GM21576 (cell line): ENCODE data around the gene APOLD1.
"Not testable (repeated sequence)": the region's sequence is repeated elsewhere in the genome, so short reads cannot be mapped to it uniquely, and the experiment has no call there.

Experiments used
- ATAC-seq: cut with Tn5 transposase; IDR thresholded peaks from one replicate; pipeline ENCODE4 v1.9.1; 2021; ENCODE audit warnings: mild to moderate bottlenecking, moderate library complexity; ENCODE audit not compliant: unreplicated experiment

The APOLD1 gene

GRCh38 chr12:12839003-12839395 lies 53.5 kb downstream of the APOLD1 start:
- ATAC-seq, result no peak

- not testable (repeated sequence) for ATAC-seq
Measured at GRCh38 chr12:12839439-12839838, 54.0 kb downstream of the APOLD1 start.

- no peak for ATAC-seq
Measured at GRCh38 chr12:12839873-12840579, 54.6 kb downstream of the APOLD1 start.

- ATAC-seq, result no peak
Measured at GRCh38 chr12:12840580-12840899, 55.1 kb downstream of the APOLD1 start.
